HG03066 (cell line): ENCODE data around the gene MAP3K12.
A peak's percentile ranks its signal among the peaks of the same experiment; 100 is the strongest.
"Not testable (repeated sequence)": the region's sequence is repeated elsewhere in the genome, so short reads cannot be mapped to it uniquely, and the experiment has no call there.

ENCODE experiments used
- ATAC-seq: cut with Tn5 transposase; IDR thresholded peaks from one replicate; pipeline ENCODE4 v1.9.1; 2021; ENCODE audit warnings: low read depth; ENCODE audit not compliant: unreplicated experiment

MAP3K12 gene

DNA sequence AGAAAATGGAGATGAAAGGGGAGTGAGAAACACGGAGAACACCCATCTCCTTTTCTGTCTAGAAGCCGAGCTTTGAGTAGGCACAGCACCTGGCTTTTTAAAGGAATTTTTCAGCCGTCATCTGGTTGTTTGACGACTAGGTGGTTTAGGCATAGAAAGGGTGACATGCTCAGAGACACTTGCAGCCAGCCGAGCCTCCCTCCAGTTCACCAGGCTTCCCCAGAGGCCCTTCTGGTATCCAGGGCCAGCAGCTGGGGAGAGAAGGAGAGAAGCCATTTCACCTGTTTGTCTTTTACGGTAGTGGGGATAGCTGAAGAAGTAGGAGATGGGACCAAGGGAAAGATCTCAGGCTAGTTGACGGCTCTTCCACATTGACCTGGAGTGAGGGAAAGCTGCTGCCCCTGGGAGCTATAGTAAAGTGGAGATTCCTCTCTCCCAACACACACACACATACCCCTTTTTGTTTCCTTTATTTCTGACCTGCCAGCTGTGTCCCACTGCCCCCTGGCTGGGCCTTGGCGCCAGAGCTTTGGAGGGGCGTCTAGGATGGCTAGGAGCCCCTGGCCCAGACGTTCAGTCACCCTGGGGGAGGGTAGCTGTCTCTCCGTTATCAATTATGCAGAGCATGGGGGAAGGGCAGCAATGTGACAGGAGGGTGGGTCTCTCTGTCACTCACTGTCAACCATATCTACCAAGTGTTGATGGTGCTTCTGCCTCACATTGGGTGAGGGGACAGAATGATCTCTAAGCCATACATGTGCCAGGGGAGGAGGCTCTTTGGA is 5.5 kb downstream of the MAP3K12 start:
- ATAC-seq, result no peak

DNA sequence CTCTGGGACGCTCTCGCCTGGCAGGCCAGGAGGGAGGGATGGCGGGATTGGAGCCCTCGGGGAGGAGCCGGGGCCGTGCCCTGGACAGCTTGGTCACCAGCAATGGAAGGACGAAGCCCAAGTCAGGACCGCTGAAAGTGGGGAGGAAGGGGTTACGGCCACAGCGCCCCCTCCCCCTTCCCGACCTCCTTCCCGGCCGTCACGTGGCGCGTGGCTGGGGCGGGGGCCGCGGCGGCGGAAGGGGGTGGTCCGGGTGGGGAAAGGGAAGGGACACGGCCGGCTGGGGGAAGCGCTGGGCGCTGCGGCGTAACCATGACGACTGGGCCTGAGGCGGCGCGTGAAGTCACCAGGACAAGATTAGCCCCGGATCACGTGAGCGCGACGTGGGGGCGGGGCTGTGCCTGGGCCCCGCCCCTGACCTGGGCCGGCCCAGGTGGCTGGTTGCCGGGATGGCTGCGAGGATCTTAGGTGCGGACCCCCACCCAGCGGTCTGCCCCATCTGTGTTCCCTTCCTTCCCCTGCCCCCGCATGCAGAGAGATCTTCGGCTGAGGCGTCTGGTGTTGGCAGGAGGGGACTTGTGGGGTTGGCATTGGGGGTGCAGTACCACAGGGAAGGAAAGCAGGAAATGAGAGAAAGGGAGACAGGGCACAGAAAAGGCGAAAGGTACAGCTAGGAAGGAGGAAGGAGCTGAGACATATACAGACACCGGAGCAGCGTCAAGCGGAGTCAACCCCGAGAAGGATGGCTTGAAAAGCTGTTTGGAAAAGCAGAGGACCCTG is 6.2 kb downstream of the MAP3K12 start:
- peak; percentile 92 for ATAC-seq

GRCh38 chr12:53492188-53492587 is 7.1 kb downstream of the MAP3K12 start:
- no peak for ATAC-seq

GRCh38 chr12:53489242-53489864 is 9.9 kb downstream of the MAP3K12 start:
- ATAC-seq, result no peak

- ATAC-seq, result no peak
Observed at GRCh38 chr12:53486736-53487487, 12.3 kb downstream of the MAP3K12 start.

GRCh38 chr12:53485955-53486735 is 13.1 kb downstream of the MAP3K12 start:
- ATAC-seq, result no peak

- no peak for ATAC-seq
Observed at GRCh38 chr12:53484686-53485575, 14.3 kb downstream of the MAP3K12 start.

DNA sequence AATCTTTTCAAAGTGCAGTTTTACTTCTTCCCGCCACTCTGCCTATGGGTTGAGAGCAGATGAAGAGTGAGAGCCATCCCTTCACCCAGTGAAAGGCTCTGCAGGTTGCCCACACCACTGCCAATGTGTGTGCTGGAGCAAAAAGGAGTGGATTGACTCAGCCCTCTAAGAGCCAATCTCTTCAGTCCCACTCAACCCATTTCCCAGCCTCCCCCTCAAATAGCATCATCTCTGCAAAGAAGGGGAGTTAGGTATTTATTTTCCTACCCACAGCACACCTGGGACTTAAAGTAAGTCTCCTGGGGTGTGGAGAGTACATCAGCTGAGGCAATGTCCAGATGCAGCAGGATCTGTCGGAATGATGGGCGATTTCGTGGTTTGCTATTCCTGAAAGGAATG is 15.3 kb downstream of the MAP3K12 start:
- no peak for ATAC-seq

DNA sequence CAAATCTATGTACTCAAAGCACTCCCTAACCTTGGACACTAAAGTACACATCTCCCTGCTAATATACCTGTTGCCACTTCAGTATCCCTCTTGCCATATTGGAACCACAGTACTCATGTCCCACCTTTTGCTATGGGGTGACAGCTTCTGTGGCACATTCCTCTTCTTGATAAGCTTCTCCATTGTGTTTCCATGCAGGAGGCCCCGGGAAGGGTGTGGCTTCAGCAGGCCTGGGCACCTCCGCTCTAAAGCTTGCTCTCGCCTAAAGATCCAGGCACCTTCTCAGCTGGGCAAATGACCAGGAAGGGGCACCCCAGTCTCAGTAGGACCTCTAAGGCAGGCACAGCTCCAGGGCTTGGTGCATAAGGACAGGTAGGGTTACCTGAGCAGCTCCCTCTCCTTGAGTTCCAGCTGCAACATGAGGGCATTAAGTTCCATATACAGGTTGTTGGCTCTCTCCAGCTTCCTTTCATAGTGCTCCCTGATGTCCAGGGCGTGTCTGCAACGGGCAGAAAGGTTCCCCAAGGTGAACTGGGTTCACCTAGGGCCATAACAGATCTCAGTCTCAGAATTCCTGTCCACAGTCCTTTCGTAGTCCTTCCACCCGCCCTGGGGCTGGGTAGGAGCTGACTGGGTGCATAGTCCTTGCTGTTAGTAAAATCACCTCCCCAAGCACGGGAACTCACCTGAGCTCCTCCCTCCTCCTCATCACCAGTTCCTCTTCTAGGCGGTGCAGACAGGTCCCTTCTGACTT is 15.9 kb downstream of the MAP3K12 start:
- no peak for ATAC-seq

- no peak for ATAC-seq
Observed at GRCh38 chr12:53482626-53483168, 16.6 kb downstream of the MAP3K12 start.

DNA sequence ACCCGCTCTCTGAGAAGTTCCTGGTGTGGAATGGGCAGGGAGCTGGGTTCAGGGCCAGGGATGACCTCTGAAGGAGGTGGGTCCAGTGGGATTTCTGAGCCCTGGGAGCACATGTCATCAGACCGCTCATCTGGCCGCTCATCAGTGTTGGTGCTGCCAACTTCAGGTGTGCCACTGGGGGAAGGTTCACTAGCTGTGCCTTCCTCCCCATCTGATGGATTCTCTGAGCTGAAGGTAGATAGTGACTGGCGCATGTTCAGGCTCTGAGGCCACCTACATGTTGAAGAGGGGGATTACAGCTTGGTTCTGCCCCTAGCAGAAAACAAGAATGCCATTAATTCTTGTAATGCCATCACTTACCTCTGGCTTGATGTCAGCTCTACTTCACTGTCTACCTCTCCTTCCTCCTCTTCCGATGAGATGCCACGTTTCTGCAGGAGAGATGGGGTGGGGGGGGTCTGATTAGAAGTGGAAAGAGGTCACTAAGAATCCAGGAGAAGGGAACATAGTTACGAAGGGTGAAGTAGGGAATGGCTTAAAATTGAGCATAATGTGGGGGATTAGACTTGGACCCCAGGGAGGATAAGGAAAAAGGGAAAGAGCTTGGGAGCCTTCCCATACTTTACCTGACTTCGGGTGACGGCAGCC is 17.2 kb downstream of the MAP3K12 start:
- ATAC-seq, result no peak

- not testable (repeated sequence) for ATAC-seq
Observed at GRCh38 chr12:53481458-53481857, 17.8 kb downstream of the MAP3K12 start.

DNA sequence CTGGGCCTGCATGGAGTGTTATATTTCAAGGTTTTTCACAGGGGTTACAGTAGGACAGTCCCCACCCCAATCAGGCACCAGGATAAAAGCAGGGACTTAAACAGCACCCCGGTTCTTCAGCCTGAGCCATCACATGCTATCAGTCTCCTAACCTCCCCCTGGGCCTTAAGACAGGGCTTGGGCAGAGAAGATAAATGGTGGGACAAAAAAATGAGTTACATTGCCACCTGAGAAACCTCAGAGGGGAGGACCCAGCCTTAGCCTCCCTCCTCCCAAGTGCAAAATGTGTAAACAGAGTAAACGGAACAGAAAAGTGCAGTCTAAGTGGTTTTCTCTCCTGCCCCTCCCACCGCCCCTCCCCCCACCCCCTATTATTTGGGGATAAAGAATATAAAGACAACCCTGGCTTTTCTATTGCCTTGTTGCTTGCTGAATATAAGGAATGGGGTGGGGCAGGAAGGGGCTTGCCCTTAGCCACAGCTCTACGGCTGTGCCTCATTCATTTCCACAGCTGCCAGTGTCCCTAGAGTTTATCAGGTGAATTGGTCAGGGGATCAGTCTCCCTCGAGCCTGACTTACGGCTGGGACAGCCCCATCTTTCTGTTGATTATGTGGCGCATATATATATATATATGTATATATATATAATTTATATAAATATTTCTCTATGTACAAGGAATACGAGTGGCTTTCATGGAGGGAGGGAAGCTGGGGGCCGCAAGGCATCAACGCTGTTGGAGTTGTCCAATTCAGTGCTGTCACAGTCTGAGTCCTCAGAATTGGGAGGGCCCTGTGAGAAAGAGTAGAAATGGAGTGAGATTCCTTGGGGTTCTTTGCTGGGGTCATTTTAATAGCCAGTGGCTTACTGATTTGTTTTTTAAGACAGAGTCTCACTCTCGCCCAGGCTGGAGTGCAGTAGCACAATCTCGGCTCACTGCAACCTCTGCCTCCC is 18.5 kb downstream of the MAP3K12 start:
- no peak for ATAC-seq

- ATAC-seq, result no peak
Observed at GRCh38 chr12:53479331-53479730, 19.9 kb downstream of the MAP3K12 start.

- no peak for ATAC-seq
Observed at GRCh38 chr12:53478865-53479264, 20.4 kb downstream of the MAP3K12 start.

DNA sequence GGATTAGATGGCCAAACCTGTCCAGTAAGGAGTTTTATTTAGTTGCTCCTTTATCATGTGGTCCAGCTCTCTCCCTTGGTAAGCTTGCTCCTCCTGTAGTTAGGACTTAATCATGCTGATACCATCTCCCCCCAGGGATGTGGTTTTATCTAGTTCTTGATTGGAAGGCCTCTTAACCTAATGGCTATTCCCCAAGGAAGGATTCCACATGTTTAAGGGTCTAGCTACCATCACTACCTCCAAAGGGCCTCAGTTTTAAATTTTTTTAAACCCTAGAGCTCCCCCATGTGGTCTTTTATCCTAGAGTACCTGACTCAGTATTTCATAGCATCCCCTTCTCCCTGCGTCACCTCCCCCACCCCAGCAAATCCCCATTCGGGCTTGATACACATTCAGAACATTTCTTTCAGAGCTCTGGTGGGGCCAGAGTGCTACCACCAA is 22.5 kb downstream of the MAP3K12 start:
- no peak for ATAC-seq
